Fibroblast of villous mesenchyme (primary cell): ENCODE measurements around the gene GDF7. TPM values are rescaled to one million over a fixed set of nuclear protein-coding genes. Genes with fewer than 3 reads are reported as not detected.

Source experiments
- DNase-seq: peaks from one replicate; pipeline ENCODE4 v3.0.0-alpha.2; 2010; ENCODE audit warnings: low read depth
- H3K4me3 ChIP-seq: 2 replicates; pipeline ENCODE4 v1.5.1; 2011; ENCODE audit warnings: low read depth, mild to moderate bottlenecking, low read length
- total RNA-seq: library from RNA; depleted of rRNA; stranded (reverse); fragments of >200 nt; gene quantifications from 2 replicates; pipeline ENCODE4 v1.2.3, GENCODE V29; 2012
- TF ChIP-seq, protein P1 (sequence below): IDR thresholded peaks from 2 replicates; pipeline ENCODE4 v1.5.1; 2012; ENCODE audit warnings: low read depth, mild to moderate bottlenecking, low read length; ENCODE audit not compliant: insufficient read depth

The GDF7 gene
- total RNA-seq, 1 donor = 12.1 TPM

DNA sequence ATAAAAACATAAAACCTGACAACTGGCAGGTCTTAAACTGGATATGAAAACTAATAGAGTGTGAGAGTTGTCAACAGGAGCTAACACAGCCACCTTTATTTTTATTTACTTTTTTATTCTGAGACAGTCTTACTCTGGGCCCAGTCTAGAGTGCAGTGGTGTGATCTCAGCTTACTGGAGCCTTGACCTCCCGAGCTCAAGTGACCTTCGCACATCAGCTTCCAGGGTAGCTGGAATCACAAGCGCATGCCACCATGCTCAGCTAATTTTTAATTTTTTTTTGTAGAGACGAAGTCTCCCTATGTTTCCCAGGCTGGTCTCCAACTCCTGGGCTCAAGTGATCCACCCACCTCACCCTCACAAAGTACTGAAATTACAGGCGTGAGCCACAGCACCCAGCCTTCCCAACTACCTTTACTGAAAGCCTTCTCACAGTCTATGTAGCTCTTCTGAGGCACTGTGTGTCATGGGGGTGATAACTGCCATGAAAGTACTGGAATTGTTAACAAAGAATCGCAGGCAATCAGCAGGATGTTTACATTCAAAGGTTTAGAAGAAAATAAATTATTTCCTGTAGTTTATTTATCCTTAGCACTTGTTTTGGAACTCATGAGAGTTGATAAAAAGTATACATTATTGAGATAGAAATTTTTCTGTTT, 24.3 kb downstream of the GDF7 start:
- TF ChIP-seq, protein P1, sequence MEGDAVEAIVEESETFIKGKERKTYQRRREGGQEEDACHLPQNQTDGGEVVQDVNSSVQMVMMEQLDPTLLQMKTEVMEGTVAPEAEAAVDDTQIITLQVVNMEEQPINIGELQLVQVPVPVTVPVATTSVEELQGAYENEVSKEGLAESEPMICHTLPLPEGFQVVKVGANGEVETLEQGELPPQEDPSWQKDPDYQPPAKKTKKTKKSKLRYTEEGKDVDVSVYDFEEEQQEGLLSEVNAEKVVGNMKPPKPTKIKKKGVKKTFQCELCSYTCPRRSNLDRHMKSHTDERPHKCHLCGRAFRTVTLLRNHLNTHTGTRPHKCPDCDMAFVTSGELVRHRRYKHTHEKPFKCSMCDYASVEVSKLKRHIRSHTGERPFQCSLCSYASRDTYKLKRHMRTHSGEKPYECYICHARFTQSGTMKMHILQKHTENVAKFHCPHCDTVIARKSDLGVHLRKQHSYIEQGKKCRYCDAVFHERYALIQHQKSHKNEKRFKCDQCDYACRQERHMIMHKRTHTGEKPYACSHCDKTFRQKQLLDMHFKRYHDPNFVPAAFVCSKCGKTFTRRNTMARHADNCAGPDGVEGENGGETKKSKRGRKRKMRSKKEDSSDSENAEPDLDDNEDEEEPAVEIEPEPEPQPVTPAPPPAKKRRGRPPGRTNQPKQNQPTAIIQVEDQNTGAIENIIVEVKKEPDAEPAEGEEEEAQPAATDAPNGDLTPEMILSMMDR = no peak
- DNase-seq = peak; percentile 42
- H3K4me3 ChIP-seq = no peak overlapping the region

DNA sequence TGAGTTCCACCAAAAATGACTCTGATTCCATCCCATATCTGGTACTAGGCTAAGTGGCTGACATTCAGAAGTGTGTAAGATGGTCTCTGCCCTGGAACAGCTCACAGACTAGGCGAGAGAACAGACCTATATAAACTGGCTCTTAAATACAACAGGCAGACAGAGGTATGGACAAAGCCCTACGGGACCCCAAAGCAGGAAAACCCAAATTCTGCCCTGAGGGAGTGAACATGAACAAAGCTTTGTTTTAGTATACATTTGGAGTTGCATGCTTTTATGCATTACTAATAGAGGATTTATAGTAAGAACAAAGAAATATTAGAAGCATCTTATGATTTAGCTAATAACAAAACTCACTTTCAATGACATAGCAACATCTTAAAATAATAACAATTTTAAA, 25.1 kb downstream of the GDF7 start:
- TF ChIP-seq, protein P1 = no peak
- no peak for DNase-seq
- H3K4me3 ChIP-seq = no peak overlapping the region

DNA sequence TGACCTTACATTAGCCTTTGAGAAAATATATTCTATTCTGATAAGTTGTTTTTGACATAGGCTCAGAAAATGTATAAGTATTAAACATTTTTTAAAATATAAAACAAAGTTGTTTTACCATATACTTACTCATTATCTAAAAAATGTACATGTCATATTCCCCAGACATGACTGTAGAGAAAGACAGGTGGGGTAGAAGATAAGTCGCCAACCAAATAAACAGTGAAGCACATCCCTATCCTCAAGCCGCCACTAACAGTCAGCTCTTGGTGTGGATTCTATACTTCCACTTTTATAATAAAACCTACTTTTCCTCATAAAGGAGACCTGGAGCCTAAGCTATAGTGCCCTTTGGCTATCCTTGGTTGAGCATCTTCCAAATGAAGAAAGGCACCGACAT, 26.4 kb downstream of the GDF7 start:
- H3K4me3 ChIP-seq = no peak overlapping the region
- DNase-seq = no peak
- TF ChIP-seq, protein P1 = no peak

DNA sequence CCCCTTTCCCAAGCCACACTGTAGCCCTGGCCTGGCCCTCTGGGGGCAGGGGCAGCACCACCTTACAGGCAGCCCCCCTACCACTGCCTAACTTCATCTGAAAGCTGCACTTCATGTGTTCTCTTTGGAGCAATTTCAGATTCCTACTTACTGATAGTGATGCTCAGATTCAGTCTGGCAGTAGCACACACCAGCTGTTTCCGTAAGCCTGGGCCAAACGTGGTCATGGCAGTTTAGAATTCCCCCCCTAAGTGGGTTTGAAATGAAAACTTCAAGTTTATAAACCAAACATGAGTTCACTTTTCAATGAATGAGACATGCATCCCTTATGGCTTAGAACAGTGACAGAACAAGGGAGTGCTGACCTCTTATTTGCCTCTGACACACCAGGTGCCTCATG, 29.4 kb downstream of the GDF7 start:
- DNase-seq = no peak
- TF ChIP-seq, protein P1 = no peak
- H3K4me3 ChIP-seq = no peak overlapping the region

DNA sequence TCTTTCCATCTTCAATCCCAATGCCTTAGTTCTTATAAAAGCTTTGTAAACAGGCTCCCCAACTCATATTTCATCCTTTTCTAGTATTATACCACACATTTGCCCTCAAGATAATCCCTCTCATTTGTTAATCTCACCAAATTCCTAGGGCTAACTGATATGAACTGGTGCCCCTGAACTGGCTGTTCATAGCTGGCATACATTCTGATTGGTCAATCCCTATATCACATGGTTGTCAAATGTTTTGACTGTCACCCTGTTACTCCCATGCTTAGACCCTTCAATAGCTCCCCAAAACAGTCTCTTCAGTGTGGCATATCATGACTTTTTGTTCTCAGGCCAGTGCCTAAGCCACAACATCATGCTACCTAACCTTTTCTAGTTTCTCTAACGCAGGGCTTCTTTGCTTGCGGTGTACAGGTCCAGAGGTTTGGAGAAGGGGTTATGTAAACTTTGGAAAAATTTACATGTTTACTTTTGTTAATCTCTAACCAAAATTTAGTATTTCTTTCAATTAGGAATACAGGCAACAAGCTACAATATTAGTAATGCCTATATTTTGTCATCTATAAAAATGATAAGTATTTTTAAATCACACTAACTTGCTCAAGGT, 30.5 kb downstream of the GDF7 start:
- H3K4me3 ChIP-seq = no peak overlapping the region
- no peak for DNase-seq
- TF ChIP-seq, protein P1 = no peak

DNA sequence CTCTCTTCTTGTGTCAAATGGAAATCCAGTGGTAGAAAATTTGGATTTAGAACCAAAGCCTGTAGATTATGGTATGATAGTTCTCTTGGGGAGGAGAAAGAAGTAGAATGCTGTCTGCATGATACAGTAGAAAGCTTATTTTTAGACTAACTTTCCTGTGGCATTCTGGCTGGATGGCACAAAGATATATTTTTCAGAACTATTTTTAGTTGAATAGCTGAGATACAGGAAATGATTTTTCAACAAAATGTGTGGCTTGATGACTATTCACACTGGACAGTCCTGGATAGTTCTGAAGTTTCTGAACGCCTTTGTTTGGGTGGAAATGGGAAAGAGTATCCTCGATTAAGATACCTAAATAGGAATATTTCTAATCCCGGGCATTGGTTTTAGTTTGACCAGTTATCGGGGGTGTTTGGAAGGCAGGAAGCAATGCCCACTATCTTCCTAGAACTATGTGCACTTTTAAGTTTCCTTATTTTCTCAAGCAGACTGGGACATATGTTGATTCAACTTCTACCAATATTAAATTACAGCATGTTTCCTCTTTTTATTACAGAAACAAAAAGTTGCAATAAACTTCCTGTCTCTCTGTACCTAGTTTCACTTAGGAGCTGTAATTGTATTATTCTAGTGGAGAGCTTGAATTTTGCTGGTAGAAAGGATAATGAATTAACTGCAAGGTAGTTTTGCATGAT, 32.1 kb downstream of the GDF7 start:
- TF ChIP-seq, protein P1 = no peak
- H3K4me3 ChIP-seq = no peak overlapping the region
- no peak for DNase-seq
